Liver (tissue), 9 donors: ENCODE data around the gene ACKR2. TPM values are rescaled to one million over a fixed set of nuclear protein-coding genes. Genes with fewer than 3 reads are reported as not detected.
"Not testable (repeated sequence)": the region's sequence is repeated elsewhere in the genome, so short reads cannot be mapped to it uniquely, and the experiment has no call there.

Source experiments
- DNase-seq: peaks from one replicate; pipeline ENCODE4 v3.0.0-alpha.2; 2017; ENCODE audit warnings: low spot score
- H3K27ac ChIP-seq, 2 donors: one replicate each; pipeline ENCODE4 v1.7.0; 2013; ENCODE audit warnings: inconsistent platforms in 2 of 2, low read length in 2 of 2, control low read depth in 1 of 2, low read depth in 1 of 2, mild to moderate bottlenecking in 1 of 2
- H3K27me3 ChIP-seq, 4 donors: one replicate each; pipeline versions ENCODE4 v1.6.1 to v1.7.0; 2013; ENCODE audit warnings: low read length in 3 of 4, inconsistent platforms in 1 of 4, mild to moderate bottlenecking in 1 of 4, moderate library complexity in 1 of 4; ENCODE audit not compliant: control insufficient read depth in 4 of 4, insufficient read depth in 4 of 4
- H3K36me3 ChIP-seq, 4 donors: one replicate each; pipeline versions ENCODE4 v1.6.1 to v1.7.0; 2013; ENCODE audit warnings: low read length in 3 of 4, mild to moderate bottlenecking in 3 of 4, low read depth in 1 of 4, moderate library complexity in 1 of 4; ENCODE audit not compliant: control insufficient read depth in 4 of 4, insufficient read depth in 3 of 4
- H3K4me1 ChIP-seq, 4 donors: one replicate each; pipeline versions ENCODE4 v1.6.1 to v1.7.0; 2013; ENCODE audit warnings: low read length in 3 of 4, mild to moderate bottlenecking in 3 of 4, moderate library complexity in 1 of 4; ENCODE audit not compliant: control insufficient read depth in 4 of 4, insufficient read depth in 4 of 4
- H3K4me3 ChIP-seq, 3 donors: one replicate each; pipeline versions ENCODE4 v1.6.1 to v1.7.0; 2013; ENCODE audit warnings: low read length in 3 of 3, control low read depth in 1 of 3, low read depth in 1 of 3, mild to moderate bottlenecking in 1 of 3
- H3K9ac ChIP-seq, 2 donors: one replicate each; pipeline ENCODE4 v1.7.0; 2013; ENCODE audit warnings: low read length in 2 of 2, mild to moderate bottlenecking in 2 of 2, moderate library complexity in 2 of 2, control low read depth in 1 of 2, low read depth in 1 of 2
- H3K9me3 ChIP-seq, 4 donors: one replicate each; pipeline versions ENCODE4 v1.6.1 to v1.7.0; 2013; ENCODE audit warnings: low read length in 3 of 4; ENCODE audit not compliant: control insufficient read depth in 4 of 4
- CTCF ChIP-seq: fragments of 150-350 bp; IDR thresholded peaks from 2 replicates; pipeline ENCODE4 v1.5.1; 2017; ENCODE audit warnings: improper control_type of control experiment, low read depth, low read length; ENCODE audit not compliant: missing input control
- EGR1 ChIP-seq, 2 donors: IDR thresholded peaks; 2 replicates each; pipeline ENCODE4 v1.6.1; 2016 to 2018; ENCODE audit warnings: antibody characterized with exemption in 2 of 2, low read depth in 2 of 2
- FOXA1 ChIP-seq: IDR thresholded peaks from 2 replicates; pipeline ENCODE4 v1.6.1; 2016; ENCODE audit warnings: antibody characterized with exemption
- FOXA2 ChIP-seq: IDR thresholded peaks from 2 replicates; pipeline ENCODE4 v1.6.1; 2016; ENCODE audit warnings: antibody characterized with exemption
- GABPA ChIP-seq, 2 donors: IDR thresholded peaks in 1 of 2; conservative IDR thresholded peaks in 1 of 2; 2 replicates each; pipeline ENCODE4 v1.6.1; 2016; ENCODE audit warnings: antibody characterized with exemption in 2 of 2, mild to moderate bottlenecking in 1 of 2, moderate library complexity in 1 of 2
- HNF4A ChIP-seq, 2 donors: conservative IDR thresholded peaks; 2 replicates each; pipeline ENCODE4 v1.6.1; 2016; ENCODE audit warnings: antibody characterized with exemption in 2 of 2, mild to moderate bottlenecking in 2 of 2
- JUND ChIP-seq, 2 donors: IDR thresholded peaks; 2 replicates each; pipeline ENCODE4 v1.6.1; 2016; ENCODE audit warnings: antibody characterized with exemption in 2 of 2
- MAX ChIP-seq: IDR thresholded peaks from 2 replicates; pipeline ENCODE4 v1.6.1; 2016; ENCODE audit warnings: antibody characterized with exemption
- NR2F2 ChIP-seq: IDR thresholded peaks from 2 replicates; pipeline ENCODE4 v1.6.1; 2016; ENCODE audit warnings: antibody characterized with exemption
- REST ChIP-seq: IDR thresholded peaks from 2 replicates; pipeline ENCODE4 v1.6.1; 2016; ENCODE audit warnings: antibody characterized with exemption, mild to moderate bottlenecking
- RXRA ChIP-seq, 2 donors: IDR thresholded peaks; 2 replicates each; pipeline ENCODE4 v1.6.1; 2017 to 2018; ENCODE audit warnings: antibody characterized with exemption in 2 of 2, mild to moderate bottlenecking in 1 of 2
- SP1 ChIP-seq: IDR thresholded peaks from 2 replicates; pipeline ENCODE4 v1.6.1; 2018; ENCODE audit warnings: antibody characterized with exemption, mild to moderate bottlenecking
- TAF1 ChIP-seq: conservative IDR thresholded peaks from 2 replicates; pipeline ENCODE4 v1.6.1; 2016; ENCODE audit warnings: antibody characterized with exemption, mild to moderate bottlenecking
- YY1 ChIP-seq: IDR thresholded peaks from 2 replicates; pipeline ENCODE4 v1.6.1; 2016; ENCODE audit warnings: antibody characterized with exemption, mild to moderate bottlenecking
- ZBTB33 ChIP-seq: IDR thresholded peaks from 2 replicates; pipeline ENCODE4 v1.6.1; 2016; ENCODE audit warnings: antibody characterized with exemption
- WGBS: extraction: QIAGEN DNeasy Blood & Tissue Kit; methylation state at CpG from one replicate; pipeline ENCODE4 v1.1.7; 2013; 5-methylcytosine and 5-hydroxymethylcytosine counted together
- polyA plus RNA-seq, 2 donors: library from polyadenylated mRNA; stranded (reverse) in 1 of 2; unstranded in 1 of 2; fragments of 200-250 nt in 1 of 2; fragments of >200 nt in 1 of 2; fragmentation: Nextera tagmentation in 1 of 2; extraction: Ambion mirVana in 1 of 2; gene quantifications; one replicate each; pipeline versions ENCODE4 v1.2.1 to v1.2.3, GENCODE V29; 2013 to 2015
- total RNA-seq, 2 donors: library from RNA; depleted of rRNA; stranded (reverse); fragments of >200 nt; gene quantifications; one replicate each; pipeline ENCODE4 v1.2.3, GENCODE V29; 2014
- donor health status: healthy.
- donor health status: healthy.
- donor health status: healthy.
- donor health status: healthy.
- donor health status: healthy.

ACKR2 gene
- total and polyA plus RNA-seq, 4 donors, result 7.3 to 19.3 (median 10.8) TPM

GRCh38 chr3:42883251-42883930 is 74.1 kb downstream of the ACKR2 start:
- not testable (repeated sequence) for H3K9me3 ChIP-seq, H3K9ac ChIP-seq, H3K4me3 ChIP-seq, H3K27me3 ChIP-seq, H3K27ac ChIP-seq, DNase-seq, H3K36me3 ChIP-seq
- 87% methylated on average over 6 of the region's 6 CpGs for WGBS
- H3K4me1 ChIP-seq, result peaks cover 0 to 10% (median 5%) of the 10 kb centered on the region in 4 donors

GRCh38 chr3:42884324-42884723 is 75.1 kb downstream of the ACKR2 start:
- peaks cover 0 to 10% (median 5%) of the 10 kb centered on the region in 4 donors for H3K4me1 ChIP-seq
- no peaks in the 10 kb centered on the region for H3K27me3 ChIP-seq
- no peak overlapping the region for H3K9ac ChIP-seq
- DNase-seq, result no peak
- no peak for TF ChIP-seq SP1
- TF ChIP-seq JUND (IDR thresholded peaks at IDR 0.05), result no peak
- TF ChIP-seq NR2F2, result no peak
- no peak for TF ChIP-seq FOXA1
- 84% methylated on average over 2 of the region's 2 CpGs for WGBS
- no peaks in the 10 kb centered on the region for H3K9me3 ChIP-seq
- H3K36me3 ChIP-seq, result no peaks in the 10 kb centered on the region
- no peak overlapping the region for H3K4me3 ChIP-seq
- no peak overlapping the region for H3K27ac ChIP-seq

GRCh38 chr3:42886294-42886822 is 77.1 kb downstream of the ACKR2 start:
- Histone ChIP-seq H3K9me3 (no peaks in the 10 kb centered on the region), H3K27ac (no peak overlapping the region), H3K4me3 (no peak overlapping the region), H3K9ac (no peak overlapping the region), H3K36me3 (no peaks in the 10 kb centered on the region), H3K4me1 (peaks cover 0 to under 1% (median 0%) of the 10 kb centered on the region in 4 donors), H3K27me3 (no peaks in the 10 kb centered on the region)
- TF ChIP-seq FOXA1, result no peak
- no peak for TF ChIP-seq FOXA2
- no peak for TF ChIP-seq HNF4A (conservative IDR thresholded peaks at IDR 0.05)
- no peak for TF ChIP-seq SP1
- no peak for TF ChIP-seq EGR1 (IDR thresholded peaks at IDR 0.05; ENCODE audit: low read depth in 2 of 2)
- no peak for TF ChIP-seq GABPA (IDR thresholded peaks at IDR 0.05 in 1 of 2, conservative IDR thresholded peaks at IDR 0.05 in 1 of 2)
- no peak for TF ChIP-seq TAF1
- no peak for TF ChIP-seq JUND (IDR thresholded peaks at IDR 0.05)
- no peak for TF ChIP-seq MAX
- TF ChIP-seq RXRA (IDR thresholded peaks at IDR 0.05), result no peak
- no peak for TF ChIP-seq YY1
- TF ChIP-seq CTCF, result no peak
- no peak for TF ChIP-seq REST
- no peak for TF ChIP-seq ZBTB33
- 90% methylated on average over 1 of the region's 1 CpG for WGBS
- DNase-seq, result no peak
